HG02571 (cell line): ENCODE results near the gene GASK1A.
"Not testable (repeated sequence)": the region's sequence is repeated elsewhere in the genome, so short reads cannot be mapped to it uniquely, and the experiment has no call there.

Experiments
- ATAC-seq: cut with Tn5 transposase; IDR thresholded peaks from one replicate; pipeline ENCODE4 v1.9.1; 2021; ENCODE audit warnings: mild to moderate bottlenecking, moderate library complexity; ENCODE audit not compliant: unreplicated experiment

GASK1A gene

DNA sequence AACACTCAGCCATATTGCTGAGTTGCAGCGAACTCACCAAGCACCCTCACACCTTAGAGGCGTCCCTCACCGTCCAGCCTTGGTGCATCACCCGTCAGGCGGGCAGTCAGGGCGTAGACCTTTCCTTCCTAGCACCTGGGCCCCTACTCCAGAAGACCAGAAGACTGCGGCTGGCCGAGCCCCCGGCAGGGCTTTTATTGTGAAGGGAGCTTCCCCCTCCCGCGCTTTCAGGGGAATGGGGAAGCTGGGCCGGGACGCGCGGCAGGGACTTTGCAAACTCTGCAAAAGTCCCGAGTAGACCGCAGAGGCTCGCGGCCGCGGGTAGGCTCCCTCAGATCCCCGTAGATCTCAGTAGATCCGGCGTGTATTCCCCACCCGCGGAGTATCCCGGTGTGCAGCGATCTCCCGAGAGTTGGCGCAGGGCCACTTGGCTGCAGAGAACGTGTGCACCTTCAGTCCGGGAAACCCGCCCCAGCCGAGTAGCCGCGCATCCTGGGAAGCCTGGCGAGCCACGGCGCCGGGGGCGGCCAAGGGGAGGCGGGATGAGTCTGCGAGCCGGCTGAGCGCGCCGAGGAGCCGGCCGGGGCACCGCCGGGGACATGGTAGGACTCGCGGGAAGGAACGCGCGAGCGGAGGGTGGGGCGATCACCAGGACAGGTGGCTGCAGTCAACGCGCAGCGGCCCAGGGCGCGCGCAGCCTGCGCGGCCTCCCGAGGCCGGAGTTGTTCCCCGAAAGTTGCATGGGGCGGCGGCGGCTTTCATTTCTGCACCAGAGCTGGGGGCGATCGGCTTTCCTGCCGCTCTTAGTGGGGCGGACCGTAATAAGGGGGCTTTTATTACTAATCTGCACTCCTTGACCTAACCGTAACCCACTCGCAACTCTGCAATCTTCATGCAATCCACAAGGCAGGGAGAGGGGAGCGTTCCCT is at the start of gene GASK1A:
Gene GASK1A (plus strand): TSS at position 268 of the 929 bp plus-strand sequence. CDS start 332 bp downstream, at position 600.
- ATAC-seq = no peak

DNA sequence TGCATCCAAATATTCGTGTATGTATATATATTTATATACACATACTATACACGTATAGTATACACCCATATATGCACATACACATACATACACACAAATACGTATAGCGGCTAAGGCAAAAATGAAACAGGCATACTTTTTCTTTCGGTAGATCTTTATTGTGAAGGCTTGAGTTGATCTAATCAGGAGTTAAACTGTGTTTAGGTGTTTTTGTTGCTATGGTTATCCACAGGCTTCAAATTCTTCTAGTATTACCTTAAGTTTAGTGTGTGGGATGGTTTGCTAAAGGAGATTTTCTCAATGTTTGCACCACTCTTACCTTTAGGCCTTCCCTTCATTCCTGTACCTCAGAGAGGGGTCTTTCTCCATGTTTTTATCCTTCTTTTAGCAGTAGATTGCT is 45.0 kb upstream of the GASK1A start:
- ATAC-seq = no peak

DNA sequence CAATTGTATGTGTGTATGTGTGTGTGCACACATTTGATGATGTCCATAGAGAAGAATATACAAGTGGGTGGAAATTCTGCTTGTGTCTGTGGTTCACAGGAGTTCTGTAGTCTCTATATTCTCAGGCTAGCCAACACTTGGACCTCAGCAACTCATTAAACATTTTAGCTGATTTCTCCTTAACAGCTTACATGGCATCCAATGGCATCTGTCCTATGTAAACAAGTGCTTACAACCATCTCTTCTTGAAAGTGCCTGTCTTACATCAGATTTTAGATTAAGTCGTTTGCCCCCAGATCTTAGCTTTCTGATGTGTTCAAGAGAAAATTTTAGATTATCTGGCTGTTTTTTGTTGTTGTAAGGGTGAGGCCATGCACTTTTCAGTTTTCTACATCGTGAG is 44.2 kb upstream of the GASK1A start:
- ATAC-seq = no peak

DNA sequence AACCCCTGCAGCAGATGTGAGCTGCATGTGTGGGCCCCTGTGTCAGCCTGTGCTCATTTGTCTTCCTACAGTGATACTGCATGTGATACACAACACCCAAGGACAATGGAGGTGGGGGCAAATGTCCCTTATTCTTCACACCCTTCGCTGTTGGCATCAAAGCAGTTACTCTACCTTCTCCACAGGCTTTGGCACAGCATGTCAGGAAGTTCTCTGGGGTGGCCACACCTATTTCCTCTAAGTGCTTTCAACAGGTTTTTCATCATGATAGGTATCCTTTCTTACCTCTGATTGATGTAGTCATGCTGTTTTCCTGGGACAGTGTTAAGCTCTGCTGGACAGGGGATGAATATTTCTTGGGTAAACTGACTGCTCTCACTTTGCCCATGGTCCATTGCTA is 43.6 kb upstream of the GASK1A start:
- ATAC-seq = no peak

GRCh38 chr3:42936157-42936981 is 42.7 kb upstream of the GASK1A start:
- ATAC-seq = no peak

DNA sequence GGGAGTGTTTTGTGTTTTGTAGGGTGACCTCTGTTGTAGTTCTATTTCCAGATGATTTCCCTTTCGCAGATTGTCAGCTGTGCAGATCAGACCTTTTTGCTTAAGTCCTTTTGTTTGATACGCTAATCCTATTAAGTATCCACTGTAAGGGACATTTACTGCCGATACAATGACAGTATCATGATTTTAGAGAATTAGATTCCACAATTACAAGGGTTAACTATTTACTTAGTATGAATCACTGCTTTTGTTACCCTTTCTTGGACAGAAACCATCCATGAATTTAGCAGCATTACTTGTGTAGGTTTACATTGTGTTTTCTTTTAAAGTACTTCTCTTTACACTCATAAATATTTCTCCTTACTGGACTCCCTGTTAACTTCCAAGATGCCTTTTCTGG is 41.8 kb upstream of the GASK1A start:
- no peak for ATAC-seq

GRCh38 chr3:42942693-42943092 is 36.4 kb upstream of the GASK1A start:
- no peak for ATAC-seq

DNA sequence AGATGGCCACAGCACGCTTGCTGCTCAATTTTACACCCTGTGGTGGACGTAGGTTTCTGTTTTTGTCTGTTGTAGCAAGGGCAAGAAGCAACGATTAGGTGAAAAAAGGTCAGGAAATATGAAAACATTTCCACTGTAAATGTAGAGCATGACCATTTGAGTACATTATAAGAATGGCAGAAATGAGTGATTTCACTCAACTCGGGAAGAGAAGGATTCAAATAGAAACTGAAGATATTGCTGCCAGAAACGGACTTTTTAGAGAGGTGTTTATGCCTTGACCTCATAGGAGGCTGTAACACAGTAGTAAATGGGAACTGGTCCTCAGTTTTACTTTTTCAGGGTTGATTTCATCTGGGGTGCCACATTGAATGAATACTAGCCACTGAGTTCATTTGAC is 33.1 kb upstream of the GASK1A start:
- ATAC-seq = no peak

DNA sequence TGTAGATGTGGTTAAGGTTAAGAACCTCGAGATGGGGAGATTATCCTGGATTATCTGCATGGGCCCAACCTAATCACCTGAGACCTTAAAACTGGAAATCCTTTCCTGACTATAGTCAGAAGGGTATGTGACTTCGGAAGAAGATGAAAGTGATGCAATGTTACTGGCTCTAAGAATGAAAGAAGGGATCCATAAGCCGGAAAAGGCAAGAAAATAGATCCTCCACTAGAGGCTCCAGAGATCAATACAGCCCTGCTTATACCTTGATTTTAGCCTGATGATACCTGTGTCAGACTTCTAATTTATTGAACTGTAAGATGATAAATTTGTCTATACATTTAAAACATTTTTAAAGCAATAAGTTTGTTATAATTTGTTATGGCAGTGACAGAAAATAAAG is 21.5 kb upstream of the GASK1A start:
- no peak for ATAC-seq

DNA sequence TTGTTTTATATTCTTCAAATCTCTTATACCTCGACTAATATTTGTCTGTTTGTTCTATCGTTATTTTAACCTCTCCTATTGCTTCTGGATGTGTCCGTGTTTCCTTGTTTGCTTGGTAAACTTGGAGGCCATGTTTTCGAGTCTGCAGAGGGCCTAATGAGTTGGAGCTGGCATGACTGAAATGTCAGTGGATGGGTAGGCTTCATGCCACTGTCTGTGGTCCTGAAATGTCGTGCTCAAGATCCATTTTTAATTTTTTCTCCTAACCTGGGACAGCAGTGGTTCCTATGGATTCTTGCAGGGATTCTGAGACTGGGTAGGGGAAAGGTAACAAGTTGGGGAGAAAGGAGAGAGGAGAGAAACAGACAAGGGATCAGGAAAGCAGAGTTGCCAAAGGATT is 18.8 kb upstream of the GASK1A start:
- no peak for ATAC-seq

GRCh38 chr3:42960786-42961185 is 18.3 kb upstream of the GASK1A start:
- ATAC-seq = no peak

DNA sequence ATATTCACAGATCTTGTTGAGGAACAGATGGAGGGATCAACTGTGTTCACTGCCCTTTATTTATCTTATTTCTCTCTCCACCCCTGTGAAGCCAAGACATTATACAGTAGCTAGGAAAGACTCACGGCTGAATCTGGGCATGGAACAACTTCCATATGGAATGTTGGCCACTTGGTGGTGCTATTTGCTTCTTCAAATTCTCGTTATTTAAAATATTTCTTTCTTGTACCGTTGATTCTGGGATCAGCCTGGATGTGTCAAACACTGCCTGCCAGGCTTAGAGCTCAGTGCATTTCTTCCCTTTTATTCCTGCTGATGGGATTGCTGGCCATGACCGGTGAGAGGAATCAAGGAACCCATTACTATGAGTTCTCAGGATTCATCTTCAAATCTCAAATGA is 17.5 kb upstream of the GASK1A start:
- ATAC-seq = no peak

DNA sequence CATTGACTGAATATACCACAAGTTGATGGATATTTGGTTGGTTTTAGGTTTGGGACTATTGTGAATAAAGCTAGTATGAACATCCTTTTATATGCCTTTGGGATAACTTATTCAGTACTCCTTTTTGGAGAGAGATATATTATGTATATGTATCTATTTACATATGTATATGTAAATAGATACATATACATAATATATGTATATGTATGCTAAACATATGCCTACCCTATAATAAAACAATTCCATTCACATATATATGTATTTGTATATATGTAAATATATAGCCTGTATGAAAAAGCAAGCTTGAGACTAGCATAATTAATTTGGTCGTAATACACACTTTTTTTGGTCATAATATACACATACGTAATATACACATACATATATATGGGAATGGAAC is 15.8 kb upstream of the GASK1A start:
- no peak for ATAC-seq

DNA sequence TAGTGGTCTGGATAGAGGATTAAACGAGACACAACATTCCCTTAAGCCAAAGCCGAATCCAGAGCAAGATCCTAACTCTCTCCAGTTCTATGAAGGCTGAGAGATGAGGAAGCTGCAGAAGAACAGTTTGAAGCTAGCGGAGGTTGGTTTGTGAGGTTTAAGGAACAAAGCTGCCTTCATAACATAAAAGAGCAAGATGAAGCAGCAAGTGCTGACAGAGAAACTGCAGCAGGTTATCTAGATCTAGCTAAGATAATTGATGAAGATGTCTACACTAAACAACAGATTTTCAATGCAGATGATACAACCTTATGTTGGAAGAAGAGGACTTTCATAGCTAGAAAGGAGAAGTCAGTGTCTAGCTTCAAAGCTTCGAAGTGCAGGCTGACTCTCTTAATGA is 14.8 kb upstream of the GASK1A start:
- no peak for ATAC-seq

DNA sequence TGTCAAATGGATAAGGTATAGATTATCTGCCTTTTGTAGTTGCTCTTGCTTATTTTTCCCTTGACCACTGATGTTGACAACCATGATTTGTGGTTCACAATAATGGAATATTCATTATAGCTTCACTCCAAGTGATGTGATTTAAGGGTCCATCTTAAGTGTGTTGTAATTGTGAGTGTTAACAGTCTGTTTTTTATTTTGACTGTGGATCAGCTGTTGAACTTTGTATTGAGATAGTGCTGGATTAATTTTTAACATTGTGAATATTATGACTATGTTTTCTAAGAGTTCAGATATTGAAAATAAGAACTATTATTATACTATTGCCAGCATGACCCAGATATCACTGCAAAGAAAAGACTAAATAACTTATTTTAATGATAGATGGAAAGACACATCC is 8.6 kb upstream of the GASK1A start:
- no peak for ATAC-seq

- ATAC-seq = no peak
Observed at GRCh38 chr3:42970976-42971772, 7.9 kb upstream of the GASK1A start.

DNA sequence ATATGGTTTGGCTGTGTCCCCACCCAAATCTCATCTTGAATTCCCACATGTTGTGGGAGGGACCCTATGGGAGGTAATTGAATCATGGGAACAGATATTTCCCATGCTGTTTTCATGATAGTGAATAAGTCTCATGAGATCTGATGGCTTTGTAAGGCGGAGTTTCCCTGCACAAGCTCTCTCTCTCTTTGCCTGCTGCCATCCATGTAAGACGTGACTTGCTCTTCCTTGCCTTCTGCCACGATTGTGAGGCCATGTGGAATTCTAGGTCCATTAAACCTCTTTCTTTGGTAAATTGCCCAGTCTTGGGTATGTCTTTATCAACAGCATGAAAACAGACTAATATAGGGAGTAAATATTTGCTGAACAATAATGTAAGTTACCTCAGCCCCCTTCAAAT is 4.2 kb upstream of the GASK1A start:
- not testable (repeated sequence) for ATAC-seq

- ATAC-seq = no peak
Observed at GRCh38 chr3:42975456-42975855, 3.7 kb upstream of the GASK1A start.

GRCh38 chr3:42975955-42976354 is 3.2 kb upstream of the GASK1A start:
- no peak for ATAC-seq

GRCh38 chr3:42980209-42980608 is 1.1 kb downstream of the GASK1A start:
- ATAC-seq = no peak

- ATAC-seq = no peak
Observed at GRCh38 chr3:42980909-42981308, 1.8 kb downstream of the GASK1A start.
